Fibroblast of peridontal ligament (primary cell): Measurements from ENCODE around the gene IRF3.

Experiments
- DNase-seq: peaks from one replicate; pipeline ENCODE4 v3.0.0-alpha.2; 2010; ENCODE audit errors: extremely low read depth

Gene IRF3

DNA sequence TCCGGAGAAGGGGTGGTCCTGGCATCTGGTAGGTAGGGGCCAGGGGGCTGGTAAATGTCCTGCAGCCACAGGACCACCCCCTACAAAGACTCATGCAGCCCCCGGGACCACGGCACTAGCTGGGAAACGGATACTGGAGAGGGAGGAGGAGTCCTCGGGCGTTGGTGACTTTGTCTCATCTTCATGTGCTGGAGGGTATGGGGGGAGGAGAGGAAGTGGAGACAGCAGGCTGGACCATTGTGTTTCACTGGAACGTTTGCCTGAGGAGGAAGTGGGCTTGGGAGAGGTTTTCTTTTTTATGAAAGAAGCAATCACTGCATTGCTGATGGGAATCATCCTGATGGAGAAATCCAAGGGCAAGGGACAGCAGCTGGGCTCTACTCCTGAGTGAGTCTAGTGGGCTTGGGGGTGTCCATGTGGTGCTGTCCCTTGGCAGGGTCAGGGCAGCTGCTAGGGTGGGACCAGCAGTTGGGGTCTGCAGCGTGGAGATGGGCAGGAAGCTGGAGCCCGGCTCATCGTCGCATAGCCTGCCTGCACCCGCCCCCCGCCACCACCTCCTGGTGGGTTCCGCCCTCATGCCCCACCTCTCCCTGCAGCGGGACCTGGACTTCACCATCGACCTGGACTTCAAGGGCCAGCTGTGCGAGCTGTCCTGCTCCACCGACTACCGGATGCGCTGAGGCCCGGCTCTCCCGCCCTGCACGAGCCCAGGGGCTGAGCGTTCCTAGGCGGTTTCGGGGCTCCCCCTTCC, 22.1 kb upstream of the IRF3 start:
- no peak for DNase-seq

GRCh38 chr19:49687150-49687549, 21.5 kb upstream of the IRF3 start:
- DNase-seq = no peak

DNA sequence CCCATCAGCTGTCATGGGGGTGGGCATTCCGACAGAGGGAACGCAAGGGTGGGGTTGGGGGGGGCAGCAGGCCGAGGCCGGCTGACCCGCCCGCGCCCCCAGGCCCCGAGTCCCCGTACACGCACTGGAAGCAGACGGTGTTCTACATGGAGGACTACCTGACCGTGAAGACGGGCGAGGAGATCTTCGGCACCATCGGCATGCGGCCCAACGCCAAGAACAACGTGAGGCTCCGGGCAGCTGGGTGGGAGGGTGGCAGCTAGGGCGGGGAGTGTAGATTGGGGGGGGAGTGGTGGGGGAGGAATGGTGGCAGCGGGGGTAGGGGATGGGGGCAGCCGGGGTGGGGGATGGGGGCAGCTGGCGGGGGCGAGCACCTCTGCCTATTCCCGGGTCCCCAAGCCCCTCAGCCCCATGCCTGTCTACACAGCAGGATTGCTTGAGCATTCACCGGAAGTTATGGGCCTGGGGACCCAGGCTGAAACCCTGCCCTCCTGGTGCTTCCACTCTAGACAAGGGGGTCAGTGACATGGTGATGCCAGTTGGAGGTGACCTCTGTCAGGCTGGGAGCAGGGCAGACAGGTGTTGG, 20.9 kb upstream of the IRF3 start:
- DNase-seq = no peak

DNA sequence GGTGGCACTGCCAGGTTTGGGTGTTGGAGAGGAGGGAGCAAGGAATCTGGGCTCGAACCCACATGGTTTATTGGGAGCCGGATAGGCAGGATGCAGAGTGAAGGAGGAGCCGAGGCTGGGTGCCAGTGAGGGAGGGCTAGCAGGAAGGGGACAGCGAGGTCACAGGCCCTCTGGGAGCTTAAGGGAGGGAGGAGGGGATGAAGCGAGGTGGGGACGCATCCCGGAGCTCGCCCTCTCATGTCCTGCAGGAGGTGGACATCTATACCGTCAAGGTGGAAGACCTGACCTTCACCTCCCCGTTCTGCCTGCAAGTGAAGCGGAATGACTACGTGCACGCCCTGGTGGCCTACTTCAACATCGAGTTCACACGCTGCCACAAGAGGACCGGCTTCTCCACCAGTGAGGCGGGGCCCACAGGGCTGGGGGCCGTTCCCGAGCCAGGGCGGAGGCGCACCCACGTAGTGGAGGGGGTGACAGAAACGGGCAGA, 20.2 kb upstream of the IRF3 start:
- DNase-seq = no peak

DNA sequence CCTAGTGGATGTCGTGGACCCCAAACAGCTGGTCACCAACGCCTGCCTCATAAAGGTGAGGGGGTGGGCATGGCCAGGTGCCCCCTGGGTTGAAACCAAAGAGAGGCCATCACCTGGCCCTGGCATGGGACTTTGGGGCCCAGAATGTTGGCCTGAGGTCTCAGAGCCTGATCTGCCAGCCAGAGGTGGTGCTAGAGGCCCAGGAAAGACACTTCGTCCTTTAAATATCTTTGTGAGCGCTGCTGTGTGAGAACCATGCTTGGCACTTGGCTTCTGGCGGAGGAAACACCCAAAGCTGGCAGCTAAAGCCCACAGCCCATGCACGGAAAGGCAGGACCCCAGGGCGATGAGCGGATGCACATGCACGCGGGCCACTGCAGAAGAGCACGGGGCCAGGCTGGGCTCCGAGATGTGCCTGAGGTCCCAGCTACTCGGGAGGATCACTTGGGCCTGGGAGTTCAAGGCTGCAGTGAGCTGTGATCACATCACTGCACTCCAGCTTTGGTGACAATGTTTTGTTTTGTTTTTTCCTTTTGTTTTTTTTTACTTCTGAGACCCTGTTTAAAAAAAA, 19.4 kb upstream of the IRF3 start:
- DNase-seq = no peak

DNA sequence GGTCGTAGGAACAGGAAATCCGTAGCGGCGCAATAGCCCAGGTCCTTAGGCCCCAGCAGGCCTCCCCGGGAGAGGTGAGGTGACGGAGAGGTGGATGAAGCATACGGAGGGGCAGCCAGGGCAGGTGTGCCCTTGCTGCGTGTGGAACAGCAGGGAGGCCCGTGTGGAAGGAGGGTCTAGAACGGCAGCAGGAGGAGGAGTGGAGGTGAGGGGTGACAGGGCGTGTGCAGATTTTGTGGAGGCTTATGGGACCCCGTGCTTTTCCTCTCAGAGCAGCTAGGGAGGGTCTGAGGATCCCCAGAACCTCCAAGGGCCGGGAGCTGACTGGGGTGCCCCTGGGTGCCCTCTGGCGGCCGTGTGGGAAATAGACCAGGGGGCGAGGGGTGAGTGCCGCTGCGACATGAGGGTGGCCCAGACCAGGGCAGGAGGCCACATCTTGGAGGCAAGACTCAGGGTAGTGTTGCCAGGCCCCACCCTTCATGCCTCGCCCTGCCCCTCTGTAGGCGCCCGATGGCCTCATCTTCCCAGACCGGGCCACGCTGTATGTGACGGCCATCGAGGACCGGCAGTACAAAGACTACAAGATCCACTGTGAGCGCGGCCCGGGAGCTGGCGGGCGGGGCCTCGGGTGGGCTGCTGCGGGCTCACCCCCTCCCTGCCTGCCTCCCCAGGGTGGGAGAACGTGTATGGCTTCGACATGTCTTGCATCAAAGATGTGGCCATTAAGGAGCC, 18.8 kb upstream of the IRF3 start:
- no peak for DNase-seq

- no peak for DNase-seq
These were observed 18.2 kb upstream of the IRF3 start for GRCh38 chr19:49683814-49684250.

- DNase-seq = peak; percentile 25
These were observed 16.6 kb upstream of the IRF3 start for GRCh38 chr19:49682274-49682673.

- DNase-seq = no peak
These were observed 16.2 kb upstream of the IRF3 start for GRCh38 chr19:49681830-49682229.

- peak; percentile 78 for DNase-seq
These were observed 15.0 kb upstream of the IRF3 start for GRCh38 chr19:49680421-49681351.

GRCh38 chr19:49679771-49680413, 14.2 kb upstream of the IRF3 start:
- DNase-seq = no peak

DNA sequence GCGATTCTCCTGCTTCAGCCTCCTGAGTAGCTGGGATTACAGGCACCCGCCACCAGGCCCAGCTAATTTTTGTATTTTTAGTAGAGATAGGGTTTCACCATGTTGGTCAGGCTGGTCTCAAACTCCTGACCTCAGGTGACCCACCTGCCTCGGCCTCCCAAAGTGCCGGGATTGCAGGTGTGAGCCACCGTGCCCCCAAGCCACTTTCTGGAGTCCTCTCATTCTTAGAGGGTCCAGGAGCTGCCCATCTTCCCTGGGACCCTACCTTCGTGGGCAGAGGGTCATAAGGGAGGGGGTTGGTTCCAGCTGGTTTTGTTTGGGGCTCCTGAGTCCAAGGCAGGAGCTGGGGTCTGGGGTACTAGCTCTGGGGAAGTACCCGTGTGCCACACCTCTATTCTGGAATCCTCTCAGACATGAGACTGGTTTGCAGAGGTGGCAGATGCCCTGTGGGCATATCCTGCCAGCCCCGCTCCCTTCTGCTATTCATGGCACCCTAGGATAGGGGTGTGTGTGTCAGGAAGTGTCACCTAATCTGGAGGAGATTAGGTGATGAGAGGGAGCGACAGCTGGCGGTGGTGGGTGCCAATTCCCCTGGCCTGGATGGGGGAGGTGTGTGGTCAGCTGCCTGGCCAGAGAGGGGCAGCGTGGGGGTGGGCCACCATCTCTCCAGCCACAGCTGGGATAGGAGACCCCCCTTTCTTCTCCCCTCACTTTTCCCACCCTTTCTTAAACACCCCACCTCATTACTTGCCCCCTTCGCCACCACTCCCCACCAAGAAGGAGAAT, 13.5 kb upstream of the IRF3 start:
- DNase-seq = no peak

GRCh38 chr19:49677901-49678674, 12.4 kb upstream of the IRF3 start:
- peak; percentile 54 for DNase-seq

- DNase-seq = no peak
These were observed 11.7 kb upstream of the IRF3 start, which contains the start of gene PRMT1 for GRCh38 chr19:49677231-49677900. Gene PRMT1, plus strand, starts transcription at chr19:49677271. Its CDS starts 10 bp downstream, at chr19:49677281.

DNA sequence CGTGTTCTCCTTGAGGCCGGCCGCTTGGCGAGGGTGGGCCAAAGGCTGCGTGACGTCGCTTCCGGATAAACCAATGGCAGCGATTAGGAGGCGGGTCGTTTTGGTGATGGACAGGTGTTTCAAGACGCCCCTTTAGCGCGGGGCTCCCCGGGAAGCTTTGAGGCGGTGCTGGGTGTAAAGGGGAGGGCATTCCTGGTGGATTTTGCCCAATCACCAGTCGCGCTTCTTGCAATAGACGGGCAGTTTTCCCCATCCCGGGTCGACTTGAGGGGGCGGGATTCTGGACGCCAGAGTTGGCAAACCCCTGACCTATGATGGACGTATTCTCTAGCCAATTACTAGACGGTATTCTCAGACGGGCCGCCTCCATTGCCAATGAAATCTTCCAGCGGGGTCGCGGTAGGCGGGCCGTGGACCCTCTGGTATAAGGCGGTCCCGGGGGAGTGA, 11.2 kb upstream of the IRF3 start:
- DNase-seq = peak; percentile 100

DNA sequence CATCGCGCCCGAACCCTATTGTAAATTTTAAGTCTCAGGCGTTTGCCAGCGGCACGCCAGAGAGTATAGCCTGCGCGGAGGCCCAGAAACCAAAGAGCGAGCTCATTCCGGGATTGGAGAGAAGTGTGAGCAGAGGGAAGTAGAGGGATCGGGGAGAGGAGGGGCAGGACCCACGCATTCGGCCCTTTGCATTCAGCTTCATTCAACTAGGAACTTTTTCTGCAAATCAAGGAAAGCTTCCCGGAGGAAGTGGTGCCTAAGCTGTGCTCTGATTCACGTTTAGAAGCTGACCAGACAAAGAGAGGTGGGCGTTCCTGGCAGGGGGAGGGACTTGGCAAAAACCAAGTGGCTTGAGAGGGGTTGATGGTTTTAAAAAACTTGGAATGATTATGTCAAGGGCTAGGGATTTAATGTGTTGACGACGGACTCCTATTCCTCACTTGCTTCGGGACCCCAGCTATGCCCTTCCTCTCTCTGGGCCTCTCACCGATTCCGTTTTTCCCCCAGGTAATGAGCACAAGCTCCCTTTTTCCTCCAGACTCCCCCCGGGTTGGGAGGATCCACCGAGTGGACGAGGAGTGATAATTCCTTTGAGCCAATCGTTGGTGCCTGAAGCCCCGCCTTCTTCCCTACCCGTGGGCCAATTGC, 10.6 kb upstream of the IRF3 start:
- peak; percentile 96 for DNase-seq

DNA sequence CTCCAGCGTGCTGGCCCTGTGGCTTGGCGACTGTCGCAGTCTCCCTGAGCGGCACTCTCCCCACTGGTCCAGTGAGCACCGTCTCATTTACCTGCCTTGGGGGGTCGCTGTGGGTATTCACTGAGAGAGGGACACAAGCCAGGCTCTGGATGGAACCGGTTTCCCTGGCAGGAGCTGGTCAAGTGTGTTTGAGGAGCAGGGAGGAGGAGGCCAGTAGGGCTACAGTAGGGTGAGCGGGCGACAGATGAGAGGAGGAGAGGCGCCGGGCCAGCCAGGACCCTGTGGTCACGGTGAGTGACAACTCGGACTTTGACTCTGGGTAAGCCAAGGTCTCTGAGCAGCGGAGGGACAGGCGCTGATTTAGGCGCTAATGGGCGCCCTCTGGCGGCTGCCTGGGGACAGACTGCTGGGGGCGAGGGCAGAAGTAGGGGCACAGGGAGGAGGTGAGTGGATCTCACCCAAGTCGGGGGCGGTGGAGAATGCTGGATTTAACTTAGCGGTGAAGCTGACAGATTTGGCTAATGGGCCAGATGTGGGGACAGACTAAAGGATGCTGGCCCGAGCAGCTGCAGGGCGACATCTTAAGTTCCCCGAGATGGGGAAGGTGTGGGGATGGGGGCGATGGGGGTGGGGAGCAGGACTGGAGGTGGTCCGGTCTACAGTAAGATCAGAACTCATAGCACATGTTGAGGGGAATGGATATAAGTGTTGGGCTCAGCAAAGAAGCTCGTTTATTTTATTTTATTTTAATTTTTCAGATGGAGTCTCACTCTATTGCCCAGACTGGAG, 6.7 kb upstream of the IRF3 start:
- DNase-seq = peak; percentile 59
